RPMI8226 (cell line): ENCODE measurements around the gene CFL1.

Experiments used
- DNase-seq: peaks from one replicate; pipeline ENCODE4 v3.0.0-alpha.2; 2015

Gene CFL1

DNA sequence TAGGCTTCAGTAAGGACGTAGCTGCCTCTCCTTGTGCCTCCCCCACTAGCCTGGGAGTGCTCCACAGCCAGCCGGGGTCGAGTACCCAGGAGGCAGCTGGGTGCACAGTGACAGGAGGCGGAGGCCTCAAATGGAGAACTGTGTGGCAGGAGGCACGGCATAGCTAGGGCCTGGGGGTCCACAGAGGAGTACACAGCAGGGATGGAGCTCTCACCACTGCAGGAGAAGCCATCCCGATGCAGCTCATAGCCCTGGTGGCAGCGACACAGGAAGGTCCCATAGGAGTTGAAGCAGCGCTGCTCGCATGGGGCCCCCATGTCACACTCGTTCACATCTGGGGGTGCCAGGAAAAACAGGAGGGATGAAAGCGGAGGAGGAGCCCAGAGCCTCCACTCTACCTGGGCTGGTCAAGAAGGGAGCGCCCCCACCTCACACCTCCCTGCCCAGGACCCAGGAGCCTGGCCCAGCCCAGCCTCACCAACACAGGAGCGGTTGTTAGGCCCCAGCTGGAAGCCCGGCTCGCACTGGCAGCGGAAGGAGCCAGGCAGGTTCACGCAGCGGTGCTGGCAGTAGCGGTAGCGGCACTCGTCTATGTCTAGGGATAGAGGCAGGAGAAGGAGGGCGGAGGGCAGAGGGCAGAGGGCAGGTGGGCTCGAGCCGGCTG lies 11.8 kb upstream of the CFL1 start:
- no peak for DNase-seq

- DNase-seq: no peak
Observed at GRCh38 chr11:65868907-65869306, 10.9 kb upstream of the CFL1 start.

DNA sequence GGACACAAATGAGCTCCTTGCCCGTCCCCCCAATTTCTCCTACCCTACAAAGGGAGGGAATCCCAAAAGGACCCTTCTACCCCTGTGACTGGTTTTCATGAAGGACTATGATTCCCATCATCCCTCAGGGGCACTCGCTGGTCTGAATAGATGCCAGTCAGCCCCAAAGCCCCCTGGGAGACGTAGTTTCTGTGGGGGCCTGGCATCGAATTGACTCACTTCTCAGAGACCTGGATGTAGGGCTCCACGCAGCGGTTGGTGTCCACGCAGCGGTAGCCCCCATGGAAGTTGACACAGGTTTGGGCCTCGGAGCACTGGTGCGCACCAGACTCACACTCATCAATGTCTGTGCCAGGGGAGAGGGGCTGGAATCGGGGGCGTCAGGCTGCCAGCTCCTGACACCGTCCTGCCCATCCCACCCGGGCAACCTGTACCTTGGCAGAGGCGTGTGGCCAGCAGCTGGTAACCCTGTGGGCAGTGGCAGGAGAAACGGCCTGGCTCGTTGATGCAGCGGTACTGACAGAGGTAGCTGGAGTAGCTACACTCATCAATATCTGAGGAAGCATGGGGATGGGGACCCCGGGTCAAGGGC lies 10.2 kb upstream of the CFL1 start:
- no peak for DNase-seq

DNA sequence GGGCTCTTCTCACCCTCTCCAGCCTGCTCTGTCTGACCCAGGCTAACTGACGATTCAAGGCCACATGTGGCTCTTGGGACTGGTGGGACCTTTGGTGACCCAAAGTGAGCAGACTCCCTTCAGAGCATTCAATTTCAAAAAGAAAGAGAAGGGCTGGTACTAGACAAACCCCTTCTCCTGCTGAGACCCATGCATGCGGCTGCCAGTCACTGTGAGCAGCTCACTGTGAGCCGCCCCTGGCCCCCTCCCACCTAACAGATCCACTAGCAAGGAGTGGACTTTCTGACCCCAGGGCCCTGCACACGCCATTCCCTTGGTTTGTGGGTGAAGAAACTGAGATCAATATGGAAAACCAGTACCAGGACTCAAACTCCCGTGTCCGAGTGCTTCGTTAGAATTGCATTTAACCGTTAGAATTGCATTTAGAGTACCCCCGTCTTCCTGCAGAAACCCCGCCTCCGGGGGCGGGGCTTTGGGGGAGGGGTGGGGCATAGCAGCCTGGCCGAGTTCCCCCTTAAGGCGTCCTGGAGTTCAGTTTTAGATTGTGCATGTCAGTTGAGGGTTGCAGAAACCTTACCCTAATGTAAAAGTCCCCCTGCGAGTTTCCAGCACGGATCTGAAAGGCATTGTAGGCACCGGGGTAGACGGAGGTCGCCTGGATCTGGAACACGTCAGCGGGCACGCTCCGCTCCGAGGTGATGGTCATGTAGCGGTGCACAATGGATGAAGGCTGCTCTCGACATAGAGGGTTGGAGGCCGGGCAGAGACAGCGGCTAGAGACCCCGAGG lies 9.5 kb upstream of the CFL1 start:
- no peak for DNase-seq

DNA sequence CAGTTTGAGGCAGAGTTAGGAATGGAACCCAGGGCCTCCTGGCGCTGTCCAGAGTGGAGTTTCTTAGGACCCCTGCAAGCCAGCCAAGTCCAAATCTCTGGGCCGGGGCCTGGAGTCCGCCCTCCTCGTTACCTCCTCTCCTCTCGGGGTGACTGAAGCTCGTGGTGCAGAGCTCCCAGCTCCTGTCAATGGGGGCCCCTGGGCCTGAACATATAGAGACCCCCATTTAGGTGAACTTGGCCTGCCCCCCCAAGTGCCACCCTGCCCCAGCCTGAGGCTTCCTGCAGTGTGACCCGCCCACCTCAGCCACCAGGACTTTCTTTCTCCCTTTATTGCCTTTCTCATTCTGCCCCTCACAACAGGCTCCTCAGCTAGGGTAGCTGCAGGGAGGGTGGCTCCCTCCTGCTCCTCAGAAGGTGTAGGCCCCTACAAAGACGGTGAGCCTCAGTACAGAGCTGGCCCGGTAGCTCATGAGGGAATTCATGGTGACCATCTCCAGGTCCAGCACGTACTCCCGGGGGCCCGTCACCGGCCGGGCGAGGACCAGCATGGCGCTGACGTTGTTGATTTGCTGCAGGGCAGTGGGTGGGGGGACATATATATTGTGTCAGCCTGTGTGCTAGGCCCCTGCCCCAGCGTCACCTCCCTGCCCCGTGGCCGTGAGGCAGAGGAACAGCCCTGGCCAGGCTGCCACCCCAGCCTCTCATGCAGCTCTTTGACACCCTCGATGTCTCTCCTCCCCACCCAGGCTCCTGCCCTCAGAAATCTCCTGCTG lies 8.7 kb upstream of the CFL1 start:
- DNase-seq: no peak

GRCh38 chr11:65865550-65866172 lies 7.7 kb upstream of the CFL1 start:
- DNase-seq: no peak

GRCh38 chr11:65864706-65865471 lies 6.9 kb upstream of the CFL1 start:
- no peak for DNase-seq

DNA sequence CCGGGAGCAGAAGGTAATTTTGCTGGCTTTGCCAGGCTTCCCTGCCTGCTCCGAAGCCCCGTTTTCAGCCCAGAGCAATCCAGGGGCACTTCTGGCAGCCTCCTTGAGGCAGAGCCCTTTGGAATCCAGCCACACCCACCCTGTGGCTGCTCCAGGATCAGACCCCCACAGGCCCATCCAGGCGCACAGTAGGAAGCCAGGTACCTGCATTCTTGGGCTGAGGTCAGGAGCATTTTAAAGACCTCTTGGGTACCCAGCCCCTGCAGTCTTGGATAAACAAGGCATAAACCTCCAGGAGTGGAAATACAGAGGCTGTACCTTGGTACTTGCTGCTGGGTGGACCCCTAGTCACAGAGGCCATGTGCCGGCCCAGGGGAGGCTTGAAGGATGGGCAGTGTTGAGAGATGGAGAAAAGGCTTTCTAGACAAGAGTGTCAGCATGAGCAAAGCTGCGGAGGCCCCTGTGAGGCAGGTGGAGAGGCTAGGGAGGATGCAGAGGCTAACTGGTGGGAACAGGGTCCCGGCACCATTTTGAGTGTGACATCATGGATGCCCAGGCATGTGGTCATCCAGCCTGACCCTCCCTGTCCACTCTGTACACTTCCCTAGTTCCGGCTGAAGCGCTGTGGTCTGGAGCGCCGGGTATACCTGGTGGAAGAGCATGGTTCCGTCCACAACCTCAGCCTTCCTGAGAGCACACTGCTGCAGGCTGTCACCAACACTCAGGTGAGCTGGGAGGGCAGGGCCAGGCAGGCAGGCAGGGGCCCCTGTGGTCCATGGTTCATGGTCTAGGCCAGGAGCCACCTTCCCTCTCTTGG lies 6.1 kb upstream of the CFL1 start:
- no peak for DNase-seq

GRCh38 chr11:65862941-65863888 lies 5.2 kb upstream of the CFL1 start:
- DNase-seq: no peak

GRCh38 chr11:65862191-65862735 lies 4.3 kb upstream of the CFL1 start:
- DNase-seq: no peak

- DNase-seq: no peak
Observed at GRCh38 chr11:65861533-65862183, 3.7 kb upstream of the CFL1 start.

- DNase-seq: no peak
Observed at GRCh38 chr11:65861165-65861505, 3.2 kb upstream of the CFL1 start.

- peak; percentile 100 for DNase-seq
Observed at GRCh38 chr11:65860278-65861164, 2.5 kb upstream of the CFL1 start, which contains the start of gene MUS81. TSS of gene MUS81 (plus strand) at chr11:65860433. CDS start at chr11:65860754, 321 bp downstream.

DNA sequence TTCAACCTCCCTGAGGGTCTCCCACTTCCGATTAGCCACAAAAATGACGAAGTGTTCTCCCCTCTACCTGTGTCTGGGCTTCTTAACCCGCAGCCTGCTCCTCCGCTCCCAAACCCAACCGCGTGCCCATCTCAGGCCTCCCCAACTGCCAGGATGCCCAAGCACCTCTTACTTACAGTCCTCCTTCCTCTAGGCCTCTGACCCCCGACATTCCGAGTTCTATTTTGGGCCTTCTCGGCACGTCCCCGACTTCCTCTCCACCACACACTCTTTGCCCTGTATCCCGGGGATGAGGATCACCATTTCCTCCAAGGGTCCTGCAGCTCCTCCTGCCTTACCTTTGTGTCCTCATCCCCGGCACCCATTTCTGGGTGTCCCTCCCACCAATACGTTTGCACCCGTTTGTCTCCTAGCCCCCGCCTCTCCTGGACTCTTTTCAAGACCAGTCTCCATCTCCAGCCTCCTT lies 1.9 kb upstream of the CFL1 start:
- DNase-seq: no peak

DNA sequence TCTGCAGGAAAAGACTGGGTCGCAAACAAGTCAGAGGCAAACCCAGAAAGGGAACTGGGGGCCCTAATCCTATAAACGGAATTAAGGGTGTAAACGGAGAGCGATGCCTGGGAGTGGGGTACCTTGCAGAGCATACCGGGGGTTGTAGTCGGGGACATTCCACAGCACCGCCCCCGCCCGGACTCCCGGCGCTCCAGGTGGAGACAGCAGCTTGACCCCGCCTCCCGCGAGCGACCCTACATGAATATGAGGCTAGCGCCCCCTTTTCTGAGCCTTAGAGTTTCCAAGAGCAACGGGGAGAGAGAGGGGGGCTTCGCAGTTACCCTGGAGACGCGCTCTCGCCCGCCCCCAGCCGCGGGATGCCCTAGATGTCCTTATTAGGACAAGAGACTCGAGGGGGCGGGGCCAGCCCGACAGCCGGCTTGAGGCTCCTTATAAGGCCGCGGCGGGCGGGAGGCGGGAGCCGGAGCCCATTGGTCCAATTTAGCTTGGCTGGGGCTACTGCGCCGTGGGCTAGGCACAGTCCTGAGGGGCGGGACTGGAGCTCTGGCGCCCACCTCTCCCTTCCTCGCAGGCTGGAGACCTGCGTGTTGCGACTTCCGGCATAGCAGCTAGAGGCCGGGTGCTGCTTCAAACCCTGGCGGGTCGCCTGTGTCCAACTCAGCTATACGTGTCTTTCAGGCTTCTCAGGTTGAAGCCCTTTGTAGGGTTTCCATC lies 1.3 kb upstream of the CFL1 start:
- peak; percentile 100 for DNase-seq

DNA sequence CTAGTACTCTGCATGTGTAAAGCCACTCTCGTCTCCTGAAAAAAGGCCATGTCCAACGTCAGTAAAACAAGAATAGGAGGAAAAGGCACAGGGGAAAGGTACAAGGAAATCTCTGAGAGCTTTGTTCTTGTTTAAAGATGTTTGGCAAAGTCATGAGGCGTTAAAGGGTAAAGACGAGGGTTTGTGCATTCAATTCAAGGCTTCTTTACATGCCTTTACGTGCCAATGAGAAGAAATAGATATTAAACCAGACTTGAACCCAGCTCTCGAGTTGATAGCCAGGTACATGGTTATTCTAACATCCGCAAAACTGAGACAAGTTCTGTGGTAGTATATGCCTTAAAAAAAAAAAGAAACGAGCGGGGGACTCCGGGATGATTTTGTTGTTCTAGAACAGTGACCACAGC lies 704 bp upstream of the CFL1 start:
- DNase-seq: no peak

DNA sequence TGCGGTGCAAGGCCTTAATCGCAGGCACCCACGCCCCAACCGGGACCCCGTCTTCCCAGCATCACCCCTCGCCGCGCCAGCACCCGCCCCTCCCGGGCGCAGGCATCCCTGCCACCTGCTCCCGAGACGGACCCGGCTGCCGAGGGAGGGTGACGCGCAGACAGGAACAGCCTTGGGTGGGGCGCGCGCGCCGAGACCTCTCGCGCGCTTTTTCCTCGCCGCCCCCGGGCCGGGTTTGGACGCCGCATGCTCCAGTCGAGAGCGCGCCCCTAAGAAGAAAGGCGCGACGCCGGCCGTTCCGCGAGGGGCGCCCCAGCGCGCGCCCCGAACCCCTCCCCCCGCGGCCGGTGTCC lies 504 bp downstream of the CFL1 start:
- peak; percentile 75 for DNase-seq
